Liver (tissue), 9 donors: Measurements from ENCODE around the gene LSM12. TPM values are rescaled to one million over a fixed set of nuclear protein-coding genes. Genes with fewer than 3 reads are reported as not detected.
A peak's percentile ranks its signal among the peaks of the same experiment; 100 is the strongest.
"Not testable (repeated sequence)": the region's sequence is repeated elsewhere in the genome, so short reads cannot be mapped to it uniquely, and the experiment has no call there.

Experiments
- DNase-seq: peaks from one replicate; pipeline ENCODE4 v3.0.0-alpha.2; 2017; ENCODE audit warnings: low spot score
- H3K27ac ChIP-seq, 2 donors: one replicate each; pipeline ENCODE4 v1.7.0; 2013; ENCODE audit warnings: inconsistent platforms in 2 of 2, low read length in 2 of 2, control low read depth in 1 of 2, low read depth in 1 of 2, mild to moderate bottlenecking in 1 of 2
- H3K27me3 ChIP-seq, 4 donors: one replicate each; pipeline versions ENCODE4 v1.6.1 to v1.7.0; 2013; ENCODE audit warnings: low read length in 3 of 4, inconsistent platforms in 1 of 4, mild to moderate bottlenecking in 1 of 4, moderate library complexity in 1 of 4; ENCODE audit not compliant: control insufficient read depth in 4 of 4, insufficient read depth in 4 of 4
- H3K36me3 ChIP-seq, 4 donors: one replicate each; pipeline versions ENCODE4 v1.6.1 to v1.7.0; 2013; ENCODE audit warnings: low read length in 3 of 4, mild to moderate bottlenecking in 3 of 4, low read depth in 1 of 4, moderate library complexity in 1 of 4; ENCODE audit not compliant: control insufficient read depth in 4 of 4, insufficient read depth in 3 of 4
- H3K4me1 ChIP-seq, 4 donors: one replicate each; pipeline versions ENCODE4 v1.6.1 to v1.7.0; 2013; ENCODE audit warnings: low read length in 3 of 4, mild to moderate bottlenecking in 3 of 4, moderate library complexity in 1 of 4; ENCODE audit not compliant: control insufficient read depth in 4 of 4, insufficient read depth in 4 of 4
- H3K4me3 ChIP-seq, 3 donors: one replicate each; pipeline versions ENCODE4 v1.6.1 to v1.7.0; 2013; ENCODE audit warnings: low read length in 3 of 3, control low read depth in 1 of 3, low read depth in 1 of 3, mild to moderate bottlenecking in 1 of 3
- H3K9ac ChIP-seq, 2 donors: one replicate each; pipeline ENCODE4 v1.7.0; 2013; ENCODE audit warnings: low read length in 2 of 2, mild to moderate bottlenecking in 2 of 2, moderate library complexity in 2 of 2, control low read depth in 1 of 2, low read depth in 1 of 2
- H3K9me3 ChIP-seq, 4 donors: one replicate each; pipeline versions ENCODE4 v1.6.1 to v1.7.0; 2013; ENCODE audit warnings: low read length in 3 of 4; ENCODE audit not compliant: control insufficient read depth in 4 of 4
- EGR1 ChIP-seq, 2 donors: IDR thresholded peaks; 2 replicates each; pipeline ENCODE4 v1.6.1; 2016 to 2018; ENCODE audit warnings: antibody characterized with exemption in 2 of 2, low read depth in 2 of 2
- FOXA2 ChIP-seq: IDR thresholded peaks from 2 replicates; pipeline ENCODE4 v1.6.1; 2016; ENCODE audit warnings: antibody characterized with exemption
- GABPA ChIP-seq, 2 donors: IDR thresholded peaks in 1 of 2; conservative IDR thresholded peaks in 1 of 2; 2 replicates each; pipeline ENCODE4 v1.6.1; 2016; ENCODE audit warnings: antibody characterized with exemption in 2 of 2, mild to moderate bottlenecking in 1 of 2, moderate library complexity in 1 of 2
- HNF4A ChIP-seq, 2 donors: conservative IDR thresholded peaks; 2 replicates each; pipeline ENCODE4 v1.6.1; 2016; ENCODE audit warnings: antibody characterized with exemption in 2 of 2, mild to moderate bottlenecking in 2 of 2
- HNF4G ChIP-seq: IDR thresholded peaks from 2 replicates; pipeline ENCODE4 v1.6.1; 2016; ENCODE audit warnings: antibody characterized with exemption
- JUND ChIP-seq, 2 donors: IDR thresholded peaks; 2 replicates each; pipeline ENCODE4 v1.6.1; 2016; ENCODE audit warnings: antibody characterized with exemption in 2 of 2
- MAX ChIP-seq: IDR thresholded peaks from 2 replicates; pipeline ENCODE4 v1.6.1; 2016; ENCODE audit warnings: antibody characterized with exemption
- NR2F2 ChIP-seq: IDR thresholded peaks from 2 replicates; pipeline ENCODE4 v1.6.1; 2016; ENCODE audit warnings: antibody characterized with exemption
- RAD21 ChIP-seq, 2 donors: IDR thresholded peaks; 2 replicates each; pipeline ENCODE4 v1.6.1; 2016; ENCODE audit warnings: antibody characterized with exemption in 2 of 2, mild to moderate bottlenecking in 2 of 2
- REST ChIP-seq: IDR thresholded peaks from 2 replicates; pipeline ENCODE4 v1.6.1; 2016; ENCODE audit warnings: antibody characterized with exemption, mild to moderate bottlenecking
- RXRA ChIP-seq, 2 donors: IDR thresholded peaks; 2 replicates each; pipeline ENCODE4 v1.6.1; 2017 to 2018; ENCODE audit warnings: antibody characterized with exemption in 2 of 2, mild to moderate bottlenecking in 1 of 2
- SP1 ChIP-seq: IDR thresholded peaks from 2 replicates; pipeline ENCODE4 v1.6.1; 2018; ENCODE audit warnings: antibody characterized with exemption, mild to moderate bottlenecking
- TAF1 ChIP-seq: conservative IDR thresholded peaks from 2 replicates; pipeline ENCODE4 v1.6.1; 2016; ENCODE audit warnings: antibody characterized with exemption, mild to moderate bottlenecking
- YY1 ChIP-seq: IDR thresholded peaks from 2 replicates; pipeline ENCODE4 v1.6.1; 2016; ENCODE audit warnings: antibody characterized with exemption, mild to moderate bottlenecking
- ZBTB33 ChIP-seq: IDR thresholded peaks from 2 replicates; pipeline ENCODE4 v1.6.1; 2016; ENCODE audit warnings: antibody characterized with exemption
- WGBS: extraction: QIAGEN DNeasy Blood & Tissue Kit; methylation state at CpG from one replicate; pipeline ENCODE4 v1.1.7; 2013; 5-methylcytosine and 5-hydroxymethylcytosine counted together
- polyA plus RNA-seq, 2 donors: library from polyadenylated mRNA; stranded (reverse) in 1 of 2; unstranded in 1 of 2; fragments of 200-250 nt in 1 of 2; fragments of >200 nt in 1 of 2; fragmentation: Nextera tagmentation in 1 of 2; extraction: Ambion mirVana in 1 of 2; gene quantifications; one replicate each; pipeline versions ENCODE4 v1.2.1 to v1.2.3, GENCODE V29; 2013 to 2015
- total RNA-seq, 2 donors: library from RNA; depleted of rRNA; stranded (reverse); fragments of >200 nt; gene quantifications; one replicate each; pipeline ENCODE4 v1.2.3, GENCODE V29; 2014
- TF ChIP-seq, protein P1 (sequence below): fragments of 150-350 bp; IDR thresholded peaks from 2 replicates; pipeline ENCODE4 v1.5.1; 2017; ENCODE audit warnings: improper control_type of control experiment, low read depth, low read length; ENCODE audit not compliant: missing input control
- donor health status: healthy.
- donor health status: healthy.
- donor health status: healthy.
- donor health status: healthy.
- donor health status: healthy.

The LSM12 gene
- total and polyA plus RNA-seq, 4 donors, result 12.1 to 31.9 (median 15.1) TPM

GRCh38 chr17:44102849-44103622 lies 36.6 kb upstream of the LSM12 start (continued):
- TF ChIP-seq REST (no peak), GABPA (IDR thresholded peaks at IDR 0.05 in 1 of 2, conservative IDR thresholded peaks at IDR 0.05 in 1 of 2) (no peak)

DNA sequence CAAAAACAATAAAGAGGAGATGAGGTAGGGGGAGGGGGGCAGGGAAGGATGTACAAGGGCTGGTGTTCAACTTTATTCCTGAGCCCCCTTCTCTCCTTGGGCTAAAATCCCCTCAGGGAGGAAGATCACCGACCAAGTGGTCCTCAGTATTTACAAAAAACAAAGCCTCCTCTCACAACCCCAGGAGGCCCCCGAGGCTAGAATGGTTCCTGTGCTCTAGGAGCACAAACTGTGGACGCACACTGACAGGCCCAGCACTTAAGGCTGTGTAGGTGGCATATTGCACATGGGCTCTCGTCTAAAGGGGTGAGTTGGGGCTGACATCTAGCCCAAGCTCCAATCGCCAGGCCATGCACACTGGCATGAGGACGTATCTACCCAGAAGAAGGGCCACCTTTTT lies 35.4 kb upstream of the LSM12 start:
- not testable (repeated sequence) for H3K4me3 ChIP-seq, DNase-seq, H3K27me3 ChIP-seq, H3K9ac ChIP-seq, H3K36me3 ChIP-seq, H3K27ac ChIP-seq, H3K9me3 ChIP-seq
- 86% methylated on average over 6 of the region's 6 CpGs for WGBS
- H3K4me1 ChIP-seq, result peaks cover 13 to 59% (median 34%) of the 10 kb centered on the region in 4 donors

DNA sequence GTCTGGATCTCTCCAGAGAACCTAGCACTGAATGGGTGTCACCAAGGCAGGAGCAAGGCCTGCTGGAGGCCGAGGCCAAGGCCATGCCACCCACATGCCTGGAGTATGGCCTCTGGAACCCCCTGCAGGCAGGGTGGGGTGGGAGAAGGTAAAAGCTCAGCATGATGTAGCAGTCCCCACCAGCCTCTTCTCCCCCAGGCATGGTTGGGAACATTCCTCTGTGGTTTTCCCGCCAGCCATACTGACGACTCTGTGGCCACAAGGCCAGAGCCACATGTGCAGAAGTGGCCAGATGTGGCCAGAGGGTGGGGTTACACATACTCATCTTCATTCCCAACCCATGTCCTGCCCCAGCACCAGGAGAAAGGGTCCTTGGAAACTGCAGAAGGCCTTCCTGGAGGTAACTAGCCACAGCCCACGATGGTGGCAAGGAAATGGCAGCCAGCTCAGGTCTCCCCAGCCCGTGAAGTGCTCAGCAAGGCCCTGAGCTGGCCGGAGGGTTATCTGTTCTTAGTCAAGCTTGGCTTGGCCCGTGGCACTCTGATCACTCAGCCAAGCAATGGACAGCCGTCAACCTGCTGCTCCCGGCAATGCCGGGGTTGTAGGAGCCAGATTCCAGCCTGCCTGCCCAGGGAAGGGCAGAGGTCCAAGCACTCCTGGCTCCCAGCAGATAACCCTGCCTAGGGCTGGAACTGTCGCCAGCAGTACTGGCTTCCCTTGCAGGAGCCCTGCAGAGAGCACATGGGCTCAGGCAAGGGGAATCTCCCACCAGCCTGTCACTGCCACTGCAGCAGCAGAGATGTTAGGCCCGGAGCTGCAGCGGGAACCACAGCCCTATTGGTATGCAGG lies 30.9 kb upstream of the LSM12 start:
- H3K27me3 ChIP-seq, result no peaks in the 10 kb centered on the region
- no peak for DNase-seq
- H3K9me3 ChIP-seq, result no peaks in the 10 kb centered on the region
- H3K4me3 ChIP-seq, result no peak overlapping the region
- peak overlapping the region; percentile 2 to 71 for H3K27ac ChIP-seq
- H3K36me3 ChIP-seq, result peaks cover 0 to 8% (median 7%) of the 10 kb centered on the region in 4 donors
- no peak overlapping the region for H3K9ac ChIP-seq
- 26% methylated on average over 13 of the region's 13 CpGs for WGBS
- H3K4me1 ChIP-seq, result peaks cover 14 to 45% (median 30%) of the 10 kb centered on the region in 4 donors
- TF ChIP-seq HNF4G (no peak), NR2F2 (peak; percentile 74), FOXA2 (peak; percentile 47), YY1 (peak; percentile 80), ZBTB33 (no peak), GABPA (IDR thresholded peaks at IDR 0.05 in 1 of 2, conservative IDR thresholded peaks at IDR 0.05 in 1 of 2) (peak in 1 of 2 donors; percentile 26), EGR1 (IDR thresholded peaks at IDR 0.05; ENCODE audit: low read depth in 2 of 2) (peak in 1 of 2 donors; percentile 28), REST (peak; percentile 62), HNF4A (conservative IDR thresholded peaks at IDR 0.05) (peak; percentile 85 to 92), MAX (peak; percentile 89), RAD21 (IDR thresholded peaks at IDR 0.05) (peak; percentile 55 to 59), RXRA (IDR thresholded peaks at IDR 0.05) (peak; percentile 77 to 91), TAF1 (no peak), JUND (IDR thresholded peaks at IDR 0.05) (no peak), SP1 (peak; percentile 78)
- TF ChIP-seq, protein P1, sequence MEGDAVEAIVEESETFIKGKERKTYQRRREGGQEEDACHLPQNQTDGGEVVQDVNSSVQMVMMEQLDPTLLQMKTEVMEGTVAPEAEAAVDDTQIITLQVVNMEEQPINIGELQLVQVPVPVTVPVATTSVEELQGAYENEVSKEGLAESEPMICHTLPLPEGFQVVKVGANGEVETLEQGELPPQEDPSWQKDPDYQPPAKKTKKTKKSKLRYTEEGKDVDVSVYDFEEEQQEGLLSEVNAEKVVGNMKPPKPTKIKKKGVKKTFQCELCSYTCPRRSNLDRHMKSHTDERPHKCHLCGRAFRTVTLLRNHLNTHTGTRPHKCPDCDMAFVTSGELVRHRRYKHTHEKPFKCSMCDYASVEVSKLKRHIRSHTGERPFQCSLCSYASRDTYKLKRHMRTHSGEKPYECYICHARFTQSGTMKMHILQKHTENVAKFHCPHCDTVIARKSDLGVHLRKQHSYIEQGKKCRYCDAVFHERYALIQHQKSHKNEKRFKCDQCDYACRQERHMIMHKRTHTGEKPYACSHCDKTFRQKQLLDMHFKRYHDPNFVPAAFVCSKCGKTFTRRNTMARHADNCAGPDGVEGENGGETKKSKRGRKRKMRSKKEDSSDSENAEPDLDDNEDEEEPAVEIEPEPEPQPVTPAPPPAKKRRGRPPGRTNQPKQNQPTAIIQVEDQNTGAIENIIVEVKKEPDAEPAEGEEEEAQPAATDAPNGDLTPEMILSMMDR, result no peak
